Measurements from ENCODE around the gene ERGIC1.

GRCh38 chr5:172898843-172899369, 64.9 kb downstream of the ERGIC1 start:
- TF ChIP-seq CTCF (IDR thresholded peaks at IDR 0.05): no peak
- no peak for TF ChIP-seq POLR2A (IDR thresholded peaks at IDR 0.05)

Measured in adrenal gland (tissue), 5 donors.